ENCODE results near the gene TGFB3.

The TGFB3 gene

DNA sequence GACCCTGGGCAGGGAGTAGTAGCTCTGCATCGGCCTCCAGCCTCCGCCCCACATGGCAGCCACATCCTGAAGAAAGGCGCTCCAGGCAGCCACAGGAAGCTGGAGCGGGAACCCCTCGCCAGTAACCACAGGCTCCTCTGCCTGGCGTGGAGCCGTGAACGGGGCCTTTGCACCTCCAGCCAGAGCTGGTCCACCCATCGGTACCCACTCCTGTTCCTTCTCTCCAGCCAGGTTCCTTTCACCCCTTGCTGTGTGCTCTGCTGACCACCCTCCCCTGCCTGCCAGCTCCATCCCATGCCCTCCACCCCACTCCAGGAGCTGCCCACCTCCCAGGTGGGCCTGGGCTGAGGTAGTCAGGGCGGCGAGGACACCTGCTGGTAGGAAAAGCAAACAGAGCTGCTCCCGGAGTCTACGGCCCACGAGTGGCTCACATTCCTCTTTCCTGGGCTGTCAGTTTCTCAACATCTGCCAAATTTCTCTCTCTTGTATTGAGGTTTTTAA lies 2.7 kb downstream of the TGFB3 start:
- Histone ChIP-seq H3K79me2 (ENCODE audit: insufficient read depth, low read length) (no peaks in the 10 kb centered on the region), H3K9me2 (replicated peaks; ENCODE audit: insufficient read depth, low read length) (no peaks in the 10 kb centered on the region), H3K4me3 (ENCODE audit: insufficient read depth, low read length, poor library complexity, severe bottlenecking) (no peak overlapping the region), H3K9me3 (ENCODE audit: insufficient read depth, low read length) (no peaks in the 10 kb centered on the region), H3K4me2 (ENCODE audit: low read depth, low read length, poor library complexity, severe bottlenecking) (no peak overlapping the region), H4K20me1 (ENCODE audit: low read depth, low read length) (no peaks in the 10 kb centered on the region), H3K27ac (ENCODE audit: low read depth, low read length) (no peak overlapping the region), H3K27me3 (ENCODE audit: low read length) (no peaks in the 10 kb centered on the region), H3F3A (ENCODE audit: insufficient read depth) (no peaks in the 10 kb centered on the region), H2AFZ (ENCODE audit: low read depth, low read length, severe bottlenecking) (no peak overlapping the region), H3K9ac (ENCODE audit: low read length) (no peak overlapping the region), H3K36me3 (ENCODE audit: low read length) (no peaks in the 10 kb centered on the region)
- TF ChIP-seq EZH2phosphoT487 (conservative IDR thresholded peaks at IDR 0.05; ENCODE audit: low read length) = no peak
- TF ChIP-seq, protein P1, sequence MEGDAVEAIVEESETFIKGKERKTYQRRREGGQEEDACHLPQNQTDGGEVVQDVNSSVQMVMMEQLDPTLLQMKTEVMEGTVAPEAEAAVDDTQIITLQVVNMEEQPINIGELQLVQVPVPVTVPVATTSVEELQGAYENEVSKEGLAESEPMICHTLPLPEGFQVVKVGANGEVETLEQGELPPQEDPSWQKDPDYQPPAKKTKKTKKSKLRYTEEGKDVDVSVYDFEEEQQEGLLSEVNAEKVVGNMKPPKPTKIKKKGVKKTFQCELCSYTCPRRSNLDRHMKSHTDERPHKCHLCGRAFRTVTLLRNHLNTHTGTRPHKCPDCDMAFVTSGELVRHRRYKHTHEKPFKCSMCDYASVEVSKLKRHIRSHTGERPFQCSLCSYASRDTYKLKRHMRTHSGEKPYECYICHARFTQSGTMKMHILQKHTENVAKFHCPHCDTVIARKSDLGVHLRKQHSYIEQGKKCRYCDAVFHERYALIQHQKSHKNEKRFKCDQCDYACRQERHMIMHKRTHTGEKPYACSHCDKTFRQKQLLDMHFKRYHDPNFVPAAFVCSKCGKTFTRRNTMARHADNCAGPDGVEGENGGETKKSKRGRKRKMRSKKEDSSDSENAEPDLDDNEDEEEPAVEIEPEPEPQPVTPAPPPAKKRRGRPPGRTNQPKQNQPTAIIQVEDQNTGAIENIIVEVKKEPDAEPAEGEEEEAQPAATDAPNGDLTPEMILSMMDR (IDR thresholded peaks at IDR 0.05; ENCODE audit: insufficient read depth, low read length, poor library complexity, severe bottlenecking) = peak; percentile 24

DNA sequence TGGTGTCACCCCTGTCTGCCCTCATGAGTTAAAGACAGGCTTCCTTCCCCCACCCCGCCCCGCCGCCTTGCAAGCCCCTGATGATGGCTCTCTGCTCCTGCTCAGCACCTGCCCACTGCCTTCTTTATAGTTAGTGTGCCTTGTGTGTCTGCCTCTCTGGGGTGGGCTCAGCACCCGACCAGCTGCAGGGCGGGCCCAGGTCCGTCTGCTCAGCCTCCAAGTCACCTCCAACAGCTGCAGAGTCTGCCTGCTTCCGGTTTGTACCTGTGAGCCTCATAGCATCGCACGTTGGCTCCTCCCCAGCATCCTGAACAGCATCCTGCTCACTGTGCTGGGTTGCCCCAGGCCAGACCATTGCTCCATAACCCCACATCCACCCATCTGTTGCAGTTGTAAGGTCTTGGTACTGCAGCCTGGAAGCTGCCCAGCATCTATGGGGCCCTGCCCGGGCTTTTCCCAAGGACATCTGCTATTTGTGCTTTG lies 3.5 kb downstream of the TGFB3 start:
- Histone ChIP-seq H3K4me2 (ENCODE audit: low read depth, low read length, poor library complexity, severe bottlenecking) (no peak overlapping the region), H2AFZ (ENCODE audit: low read depth, low read length, severe bottlenecking) (no peak overlapping the region), H3K9me2 (replicated peaks; ENCODE audit: insufficient read depth, low read length) (no peaks in the 10 kb centered on the region), H3K27ac (ENCODE audit: low read depth, low read length) (no peak overlapping the region), H3K9ac (ENCODE audit: low read length) (no peak overlapping the region), H3K4me3 (ENCODE audit: insufficient read depth, low read length, poor library complexity, severe bottlenecking) (no peak overlapping the region), H3K36me3 (ENCODE audit: low read length) (no peaks in the 10 kb centered on the region), H3F3A (ENCODE audit: insufficient read depth) (no peaks in the 10 kb centered on the region), H3K27me3 (ENCODE audit: low read length) (no peaks in the 10 kb centered on the region), H3K79me2 (ENCODE audit: insufficient read depth, low read length) (no peaks in the 10 kb centered on the region), H4K20me1 (ENCODE audit: low read depth, low read length) (no peaks in the 10 kb centered on the region), H3K9me3 (ENCODE audit: insufficient read depth, low read length) (no peaks in the 10 kb centered on the region)
- TF ChIP-seq EZH2phosphoT487 (conservative IDR thresholded peaks at IDR 0.05; ENCODE audit: low read length) = no peak
- TF ChIP-seq, protein P1 (IDR thresholded peaks at IDR 0.05; ENCODE audit: insufficient read depth, low read length, poor library complexity, severe bottlenecking) = no peak

DNA sequence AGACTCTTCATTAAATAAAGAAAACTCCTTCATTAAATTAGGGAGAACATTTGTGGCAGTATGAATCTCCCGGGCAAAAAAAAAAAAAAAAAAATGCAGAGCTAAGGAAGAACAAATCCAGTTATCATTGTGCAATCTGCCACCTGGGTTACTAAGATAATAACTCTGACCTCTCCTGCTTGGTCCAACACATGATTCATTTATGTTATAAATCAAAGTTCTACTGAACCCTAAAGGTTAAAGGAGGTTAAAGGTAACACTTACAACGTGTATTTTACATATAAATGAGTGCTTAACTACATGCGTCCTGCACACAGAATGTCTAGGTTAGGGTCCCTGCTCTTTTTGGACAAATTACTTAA lies 4.2 kb downstream of the TGFB3 start:
- no peak overlapping the region for H2AFZ ChIP-seq (ENCODE audit: low read depth, low read length, severe bottlenecking)
- H3K27ac ChIP-seq (ENCODE audit: low read depth, low read length) = no peak overlapping the region
- no peaks in the 10 kb centered on the region for H3K36me3 ChIP-seq (ENCODE audit: low read length)
- H3K9ac ChIP-seq (ENCODE audit: low read length) = no peak overlapping the region
- no peaks in the 10 kb centered on the region for H3K9me2 ChIP-seq (replicated peaks; ENCODE audit: insufficient read depth, low read length)
- H3K4me3 ChIP-seq (ENCODE audit: insufficient read depth, low read length, poor library complexity, severe bottlenecking) = no peak overlapping the region
- H3K27me3 ChIP-seq (ENCODE audit: low read length) = no peaks in the 10 kb centered on the region
- no peaks in the 10 kb centered on the region for H3K79me2 ChIP-seq (ENCODE audit: insufficient read depth, low read length)
- no peaks in the 10 kb centered on the region for H3F3A ChIP-seq (ENCODE audit: insufficient read depth)
- no peak for TF ChIP-seq EZH2phosphoT487 (conservative IDR thresholded peaks at IDR 0.05; ENCODE audit: low read length)
- TF ChIP-seq, protein P1 (IDR thresholded peaks at IDR 0.05; ENCODE audit: insufficient read depth, low read length, poor library complexity, severe bottlenecking) = no peak
- H4K20me1 ChIP-seq (ENCODE audit: low read depth, low read length) = no peaks in the 10 kb centered on the region
- no peak overlapping the region for H3K4me2 ChIP-seq (ENCODE audit: low read depth, low read length, poor library complexity, severe bottlenecking)
- no peaks in the 10 kb centered on the region for H3K9me3 ChIP-seq (ENCODE audit: insufficient read depth, low read length)
